ENCODE measurements around the gene PRKG1. TPM values are rescaled to one million over a fixed set of nuclear protein-coding genes. Genes with fewer than 3 reads are reported as not detected.

The PRKG1 gene
- total and polyA plus RNA-seq, 2 of the 4 experiments (the other 2 are of a cell fraction) = 3.5 to 18.3 TPM

GRCh38 chr10:51092402-51092801, 18.1 kb downstream of the PRKG1 start:
- Histone ChIP-seq H4K20me1 (ENCODE audit: insufficient read depth, low read length) (peaks cover 7% of the 10 kb centered on the region; the same call in 1 of the 2 replicates), H3K4ac (ENCODE audit: low read depth, low read length) (no peak overlapping the region), H3K4me3 (ENCODE audit: insufficient read depth, low read depth, low read length) (no peak overlapping the region), H2BK5ac (ENCODE audit: low read depth, low read length, poor library complexity, severe bottlenecking) (no peak overlapping the region), H3K4me1 (ENCODE audit: control insufficient read depth, insufficient read depth, low read length) (no peaks in the 10 kb centered on the region), H2BK20ac (ENCODE audit: low read depth, low read length) (no peak overlapping the region), H2BK120ac (ENCODE audit: low read depth, low read length) (no peak overlapping the region), H3K14ac (replicated peaks; ENCODE audit: low read depth, low read length) (no peak overlapping the region), H2BK15ac (ENCODE audit: low read depth, low read length) (no peak overlapping the region), H3K9me3 (ENCODE audit: control insufficient read depth, insufficient read depth, low read length) (no peaks in the 10 kb centered on the region), H2AK5ac (ENCODE audit: low read depth, low read length) (no peak overlapping the region), H3K36me3 (ENCODE audit: control insufficient read depth, insufficient read depth, low read length) (no peaks in the 10 kb centered on the region), H3K27ac (ENCODE audit: insufficient read depth, low read length) (no peak overlapping the region), H2AK9ac (replicated peaks; ENCODE audit: low read depth, low read length, poor library complexity) (no peak overlapping the region), H3K18ac (ENCODE audit: low read depth, low read length) (no peak overlapping the region), H3K9ac (ENCODE audit: low read depth, low read length) (no peak overlapping the region), H4K8ac (ENCODE audit: low read depth in 2 of 2, low read length in 2 of 2) (no peak overlapping the region), H4K91ac (ENCODE audit: insufficient read depth, low read depth, low read length) (no peak overlapping the region), H3K23ac (ENCODE audit: low read depth, low read length) (0 out of 2 replicates have a peak overlapping the region, but pooled peaks have one; percentile 29), H3K79me1 (ENCODE audit: low read depth in 1 of 2, low read length in 2 of 2) (peaks cover 28 to 43% of the 10 kb centered on the region in 2 experiments), H3K56ac (ENCODE audit: extremely low read depth, insufficient read depth, low read length) (no peak overlapping the region), H3K27me3 (ENCODE audit: control insufficient read depth, insufficient read depth, low read length) (no peaks in the 10 kb centered on the region), H4K5ac (ENCODE audit: low read depth, low read length) (no peak overlapping the region), H3K9me1 (ENCODE audit: insufficient read depth, low read length) (peaks cover 3% of the 10 kb centered on the region; the same call in 1 of the 2 replicates), H2AFZ (replicated peaks; ENCODE audit: low read length, poor library complexity) (no peak overlapping the region), H3K4me2 (ENCODE audit: low read depth, low read length) (no peak overlapping the region)
- peak; percentile 51; the same call in 1 of the 2 replicates for ATAC-seq (ENCODE audit: low read depth)
- DNase-seq = peak; percentile 67
- BruUV-seq (replicated peaks) = no TSS peak
- ChIA-PET CTCF (interaction anchor here (0.8 kb wide), 1 partner anchor 330 kb away, joined by 3 read pairs; no protein-coding TSS in a partner anchor), POLR2A (ENCODE audit: unreplicated experiment) (no interaction called here)
- in situ Hi-C loops (cut with MboI; ENCODE audit: low sequenced_read_pairs) = no loop called here
- dilution Hi-C loops (cut with HindIII; ENCODE audit: low sequenced_read_pairs, unreplicated experiment) = no loop called here
- no peak for TF ChIP-seq POLR2A (IDR thresholded peaks at IDR 0.05; ENCODE audit: low read depth, low read length)
- no peak for TF ChIP-seq RCOR1 (IDR thresholded peaks at IDR 0.05; ENCODE audit: insufficient replicate concordance, low read length)
- TF ChIP-seq CEBPB (IDR thresholded peaks at IDR 0.05; ENCODE audit: low read depth, low read length) = no peak
- TF ChIP-seq MAFK (IDR thresholded peaks at IDR 0.05; ENCODE audit: low read depth, low read length) = no peak
- no peak for TF ChIP-seq SMC3 (IDR thresholded peaks at IDR 0.05; ENCODE audit: low read depth, low read length)
- no peak for TF ChIP-seq RAD21 (IDR thresholded peaks at IDR 0.05; ENCODE audit: low read length)
- TF ChIP-seq MAZ (IDR thresholded peaks at IDR 0.05; ENCODE audit: borderline replicate concordance, low read depth, low read length) = no peak
- no peak for TF ChIP-seq FOS (IDR thresholded peaks at IDR 0.05; ENCODE audit: low read depth, low read length)
- TF ChIP-seq BHLHE40 (IDR thresholded peaks at IDR 0.05; ENCODE audit: low read depth, low read length) = no peak
- TF ChIP-seq NFE2L2 (IDR thresholded peaks at IDR 0.05; ENCODE audit: low read depth, low read length) = no peak
- TF ChIP-seq USF2 (IDR thresholded peaks at IDR 0.05; ENCODE audit: low read depth, low read length) = no peak
- TF ChIP-seq RFX5 (IDR thresholded peaks at IDR 0.05; ENCODE audit: low read depth, low read length) = no peak
- no peak for TF ChIP-seq CTCF (conservative IDR thresholded peaks at IDR 0.05; ENCODE audit: low read depth, low read length)
- no peak for TF ChIP-seq MXI1 (IDR thresholded peaks at IDR 0.05; ENCODE audit: borderline replicate concordance, low read depth, low read length)
- TF ChIP-seq CHD1 (IDR thresholded peaks at IDR 0.05; ENCODE audit: low read depth, low read length) = no peak
- TF ChIP-seq ELK1 (IDR thresholded peaks at IDR 0.05; ENCODE audit: borderline replicate concordance, low read depth, low read length) = no peak
- no CpG with 5 or more reads among the region's 2 CpGs for WGBS, 2 experiments (ENCODE audit: extremely low coverage in 2 of 2, insufficient read length in 1 of 2)
- intact Hi-C loops (cut with micrococcal nuclease) = no loop called here
